GM12875 (cell line): ENCODE data around the gene DEUP1.
A peak's percentile ranks its signal among the peaks of the same experiment; 100 is the strongest.

Source experiments
- H3K4me3 ChIP-seq: one replicate; pipeline ENCODE4 v1.5.1; 2011; ENCODE audit warnings: low read depth, low read length, control low read depth
- CTCF ChIP-seq: IDR thresholded peaks from 2 replicates; pipeline ENCODE4 v1.5.1; 2011; ENCODE audit warnings: low read depth, mild to moderate bottlenecking, control low read depth, inconsistent platforms, low read length, moderate library complexity, borderline replicate concordance; ENCODE audit not compliant: insufficient read depth

DEUP1 gene

GRCh38 chr11:93330446-93330984 lies at the start of gene DEUP1:
DEUP1 (plus strand) TSS chr11:93330742; CDS start chr11:93332260, 1,518 bp downstream.
- peak within 1 kb of the TSS; percentile 46 for H3K4me3 ChIP-seq
- TF ChIP-seq CTCF: no peak

- TF ChIP-seq CTCF: no peak
- no peak overlapping the region for H3K4me3 ChIP-seq
Measured at GRCh38 chr11:93285430-93285829, 45.1 kb upstream of the DEUP1 start.

- H3K4me3 ChIP-seq: no peak overlapping the region
- TF ChIP-seq CTCF: no peak
Measured at GRCh38 chr11:93287434-93287833, 43.1 kb upstream of the DEUP1 start.

- H3K4me3 ChIP-seq: no peak overlapping the region
- no peak for TF ChIP-seq CTCF
Measured at GRCh38 chr11:93288079-93288478, 42.5 kb upstream of the DEUP1 start.

GRCh38 chr11:93288767-93289166 lies 41.8 kb upstream of the DEUP1 start:
- H3K4me3 ChIP-seq: no peak overlapping the region
- no peak for TF ChIP-seq CTCF

GRCh38 chr11:93289782-93290463 lies 40.6 kb upstream of the DEUP1 start:
- no peak for TF ChIP-seq CTCF
- H3K4me3 ChIP-seq: no peak overlapping the region

GRCh38 chr11:93291110-93291509 lies 39.4 kb upstream of the DEUP1 start:
- H3K4me3 ChIP-seq: no peak overlapping the region
- no peak for TF ChIP-seq CTCF
